HepG2 (cell line): ENCODE measurements around the gene TEAD4. TPM values are rescaled to one million over a fixed set of nuclear protein-coding genes. Genes with fewer than 3 reads are reported as not detected.

Experiments used
- BCL3 ChIP-seq: sonication (generic); formaldehyde crosslinking; IDR thresholded peaks from 2 replicates; pipeline ENCODE4 v1.5.1; 2020; ENCODE audit warnings: mild to moderate bottlenecking, missing genetic modification reagents, moderate library complexity
- DRAP1 ChIP-seq: IDR thresholded peaks from 2 replicates; pipeline ENCODE4 v1.6.1; 2016; ENCODE audit warnings: missing genetic modification reagents, missing compliant biosample characterization
- GMEB1 ChIP-seq: sonication (generic); formaldehyde crosslinking; IDR thresholded peaks from 2 replicates; pipeline ENCODE4 v1.5.1; 2020; ENCODE audit warnings: missing genetic modification reagents, mild to moderate bottlenecking, borderline replicate concordance
- POLR2A ChIP-seq, 2 experiments: IDR thresholded peaks; 2 replicates each; pipeline ENCODE4 v1.6.1; 2011; ENCODE audit warnings: low read depth in 2 of 2, low read length in 2 of 2, mild to moderate bottlenecking in 1 of 2, moderate library complexity in 1 of 2; ENCODE audit not compliant: insufficient read depth in 1 of 2
- POLR2G ChIP-seq: fragments of 200-400 bp; formaldehyde crosslinking; IDR thresholded peaks from 2 replicates; pipeline ENCODE4 v1.6.1; 2018; ENCODE audit warnings: mild to moderate bottlenecking, low read depth, low read length, moderate library complexity
- SOX5 ChIP-seq: IDR thresholded peaks from 2 replicates; pipeline ENCODE4 v1.6.1; 2016; ENCODE audit warnings: borderline replicate concordance
- TAF1 ChIP-seq: sonication (generic); formaldehyde crosslinking; IDR thresholded peaks from 2 replicates; pipeline ENCODE4 v1.4.0; 2020; ENCODE audit warnings: missing genetic modification reagents
- TCF7 ChIP-seq: sonication (generic); IDR thresholded peaks from 2 replicates; pipeline ENCODE4 v1.6.1; 2016; ENCODE audit warnings: antibody characterized with exemption, low read depth
- ZBTB39 ChIP-seq: sonication (generic); formaldehyde crosslinking; IDR thresholded peaks from 2 replicates; pipeline ENCODE4 v1.5.0; 2020; ENCODE audit warnings: missing genetic modification reagents
- ZFP82 ChIP-seq: sonication (generic); formaldehyde crosslinking; IDR thresholded peaks from 2 replicates; pipeline ENCODE4 v1.5.1; 2020; ENCODE audit warnings: mild to moderate bottlenecking, missing genetic modification reagents, borderline replicate concordance
- ZNF18 ChIP-seq: sonication (generic); formaldehyde crosslinking; IDR thresholded peaks from 2 replicates; pipeline ENCODE4 v1.8.0; 2022; ENCODE audit warnings: mild to moderate bottlenecking, missing genetic modification reagents; ENCODE audit not compliant: insufficient replicate concordance
- ZNF296 ChIP-seq: sonication (generic); formaldehyde crosslinking; conservative IDR thresholded peaks from 2 replicates; pipeline ENCODE4 v1.5.0; 2020; ENCODE audit warnings: mild to moderate bottlenecking, missing genetic modification reagents
- ZNF430 ChIP-seq: sonication (generic); formaldehyde crosslinking; IDR thresholded peaks from 2 replicates; pipeline ENCODE4 v1.9.0; 2021; ENCODE audit warnings: mild to moderate bottlenecking, missing genetic modification reagents
- ZNF44 ChIP-seq: sonication (generic); formaldehyde crosslinking; IDR thresholded peaks from 2 replicates; pipeline ENCODE4 v1.5.1; 2020; ENCODE audit warnings: mild to moderate bottlenecking, missing genetic modification reagents
- ZNF501 ChIP-seq: sonication (generic); formaldehyde crosslinking; IDR thresholded peaks from 2 replicates; pipeline ENCODE4 v1.5.1; 2020; ENCODE audit warnings: mild to moderate bottlenecking, moderate library complexity, missing genetic modification reagents
- ZNF605 ChIP-seq: sonication (generic); formaldehyde crosslinking; IDR thresholded peaks from 2 replicates; pipeline ENCODE4 v1.8.0; 2022; ENCODE audit warnings: mild to moderate bottlenecking, missing genetic modification reagents
- ZNF784 ChIP-seq: sonication (generic); formaldehyde crosslinking; IDR thresholded peaks from 2 replicates; pipeline ENCODE4 v1.5.1; 2020; ENCODE audit warnings: missing genetic modification reagents, mild to moderate bottlenecking, borderline replicate concordance
- polyA plus RNA-seq, 8 experiments: library from polyadenylated mRNA; depleted of rRNA in 3 of 8; stranded (reverse) in 7 of 8; unstranded in 1 of 8; fragments of >200 nt; fragmentation: Illumina TruSeq in 4 of 8; extraction: Trizol in 4 of 8; gene quantifications; 2 replicates each; pipeline versions ENCODE4 v1.2.1 to v1.2.3, GENCODE V29; 2011 to 2016; ENCODE audit warnings: low read depth in 4 of 8, missing spikeins in 1 of 8, mixed read lengths in 1 of 8; ENCODE audit not compliant: insufficient read depth in 1 of 8
- total RNA-seq, 5 experiments: library from RNA; depleted of rRNA; stranded (reverse); fragments of >200 nt; fragmentation: Illumina TruSeq; extraction: Trizol; gene quantifications; 2 replicates each; pipeline ENCODE4 v1.2.3, GENCODE V29; 2016; ENCODE audit warnings: low read depth in 1 of 5

Gene TEAD4
- total and polyA plus RNA-seq, 2 of the 13 experiments (the other 11 are each of a cell fraction or from before 2014, with no cell fraction given) = 45.0 to 69.4 TPM

GRCh38 chr12:2960390-2960956 lies 1.3 kb downstream of the TEAD4 start (continued):
- no peak for TF ChIP-seq TCF7
- no peak for TF ChIP-seq ZFP82 (CRISPR knock-in tag)
- TF ChIP-seq TAF1 (CRISPR knock-in tag) = peak; percentile 35; the same call in 1 of the 2 replicates
- TF ChIP-seq POLR2A (IDR thresholded peaks at IDR 0.05; ENCODE audit: insufficient read depth in 1 of 2, low read depth in 2 of 2, low read length in 2 of 2) = peak in 1 of 2 experiments; percentile 24; a peak in 1 of 4 replicates
- no peak for TF ChIP-seq ZNF501 (CRISPR knock-in tag)
- peak; percentile 9; the same call in 1 of the 2 replicates for TF ChIP-seq ZNF430
- 0 out of 2 replicates have a peak, but pooled peaks have one; percentile 21 for TF ChIP-seq DRAP1 (CRISPR knock-in tag)
- TF ChIP-seq ZBTB39 (CRISPR knock-in tag) = 0 out of 2 replicates have a peak, but pooled peaks have one; percentile 25
- 0 out of 2 replicates have a peak, but pooled peaks have one; percentile 61 for TF ChIP-seq ZNF784
- TF ChIP-seq ZNF18 (CRISPR knock-in tag) = peak; percentile 20
- peak; percentile 45; the same call in 1 of the 2 replicates for TF ChIP-seq POLR2G
- TF ChIP-seq BCL3 (CRISPR knock-in tag) = 0 out of 2 replicates have a peak, but pooled peaks have one; percentile 50
- peak; percentile 29; the same call in 1 of the 2 replicates for TF ChIP-seq GMEB1 (CRISPR knock-in tag)
- no peak for TF ChIP-seq ZNF296 (CRISPR knock-in tag)
- TF ChIP-seq SOX5 (CRISPR knock-in tag) = 0 out of 2 replicates have a peak, but pooled peaks have one; percentile 7
- TF ChIP-seq ZNF605 (CRISPR knock-in tag) = 0 out of 2 replicates have a peak, but pooled peaks have one; percentile 13
- 0 out of 2 replicates have a peak, but pooled peaks have one; percentile 44 for TF ChIP-seq ZNF44
